ENCODE data around the gene MPZL3. TPM values are rescaled to one million over a fixed set of nuclear protein-coding genes. Genes with fewer than 3 reads are reported as not detected.

The MPZL3 gene
- total and polyA plus RNA-seq, 4 donors = 2.5 to 6.9 (median 3.5) TPM

DNA sequence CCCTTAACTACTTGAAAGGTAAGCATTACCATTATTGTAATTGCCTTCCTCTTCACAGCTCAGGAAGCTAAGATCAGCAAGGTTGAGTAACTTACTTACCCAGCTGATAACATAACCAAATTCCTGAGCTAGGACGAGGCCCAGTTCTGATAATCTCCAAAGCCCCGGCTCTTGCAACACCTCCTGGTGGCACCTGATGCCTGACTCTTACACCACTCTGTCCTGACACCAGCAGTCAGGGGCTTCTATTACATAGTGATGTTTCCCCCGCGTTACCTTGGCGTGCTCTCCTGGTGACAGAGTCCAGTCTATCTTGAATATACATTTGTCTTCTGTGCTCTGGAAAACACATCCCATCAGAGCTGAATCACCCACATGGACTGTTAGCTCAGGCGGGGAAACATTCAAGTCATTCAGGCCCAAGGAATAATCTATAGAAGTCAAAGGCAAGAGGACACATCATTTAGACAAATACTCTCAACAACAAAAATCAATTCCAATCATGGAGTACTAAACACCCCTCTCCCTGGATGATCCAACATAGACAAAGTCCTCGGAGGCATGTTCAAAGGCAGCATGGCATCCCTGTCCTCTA lies 39.9 kb downstream of the MPZL3 start (continued):
- TF ChIP-seq, protein P1, sequence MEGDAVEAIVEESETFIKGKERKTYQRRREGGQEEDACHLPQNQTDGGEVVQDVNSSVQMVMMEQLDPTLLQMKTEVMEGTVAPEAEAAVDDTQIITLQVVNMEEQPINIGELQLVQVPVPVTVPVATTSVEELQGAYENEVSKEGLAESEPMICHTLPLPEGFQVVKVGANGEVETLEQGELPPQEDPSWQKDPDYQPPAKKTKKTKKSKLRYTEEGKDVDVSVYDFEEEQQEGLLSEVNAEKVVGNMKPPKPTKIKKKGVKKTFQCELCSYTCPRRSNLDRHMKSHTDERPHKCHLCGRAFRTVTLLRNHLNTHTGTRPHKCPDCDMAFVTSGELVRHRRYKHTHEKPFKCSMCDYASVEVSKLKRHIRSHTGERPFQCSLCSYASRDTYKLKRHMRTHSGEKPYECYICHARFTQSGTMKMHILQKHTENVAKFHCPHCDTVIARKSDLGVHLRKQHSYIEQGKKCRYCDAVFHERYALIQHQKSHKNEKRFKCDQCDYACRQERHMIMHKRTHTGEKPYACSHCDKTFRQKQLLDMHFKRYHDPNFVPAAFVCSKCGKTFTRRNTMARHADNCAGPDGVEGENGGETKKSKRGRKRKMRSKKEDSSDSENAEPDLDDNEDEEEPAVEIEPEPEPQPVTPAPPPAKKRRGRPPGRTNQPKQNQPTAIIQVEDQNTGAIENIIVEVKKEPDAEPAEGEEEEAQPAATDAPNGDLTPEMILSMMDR (IDR thresholded peaks at IDR 0.05; ENCODE audit: low read depth, low read length, missing input control) = no peak
- TF ChIP-seq ZBTB33 (IDR thresholded peaks at IDR 0.05) (peak; percentile 54), TAF1 (conservative IDR thresholded peaks at IDR 0.05) (no peak)

DNA sequence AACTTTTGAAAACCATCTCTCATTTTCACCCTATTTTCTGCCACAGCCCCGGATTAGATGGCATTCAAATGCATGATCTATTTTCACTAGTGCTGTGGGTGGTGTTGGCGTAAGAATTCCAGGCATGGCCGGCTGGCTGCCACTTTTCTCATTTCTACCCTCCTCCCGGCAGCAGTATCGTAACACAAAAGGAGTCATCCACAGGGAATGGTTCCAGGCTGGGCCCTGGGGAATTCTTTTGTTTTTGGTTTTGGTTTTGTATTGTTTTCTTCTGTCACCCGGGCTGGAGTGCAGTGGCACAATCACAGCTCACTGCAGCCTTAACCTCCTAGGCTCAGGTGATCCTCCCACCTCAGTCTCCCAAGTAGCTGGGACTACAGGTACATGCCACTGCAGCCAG lies 41.2 kb downstream of the MPZL3 start:
- TF ChIP-seq FOXA2 (IDR thresholded peaks at IDR 0.05) (no peak), REST (IDR thresholded peaks at IDR 0.05) (no peak), NR2F2 (IDR thresholded peaks at IDR 0.05) (no peak), ZBTB33 (IDR thresholded peaks at IDR 0.05) (no peak), FOXA1 (IDR thresholded peaks at IDR 0.05) (no peak), GABPA (IDR thresholded peaks at IDR 0.05 in 1 of 2, conservative IDR thresholded peaks at IDR 0.05 in 1 of 2) (no peak), SP1 (IDR thresholded peaks at IDR 0.05) (no peak), RXRA (IDR thresholded peaks at IDR 0.05) (no peak), HNF4G (IDR thresholded peaks at IDR 0.05) (no peak), HNF4A (conservative IDR thresholded peaks at IDR 0.05) (no peak), RAD21 (IDR thresholded peaks at IDR 0.05) (no peak), MAX (IDR thresholded peaks at IDR 0.05) (no peak), TAF1 (conservative IDR thresholded peaks at IDR 0.05) (no peak), YY1 (IDR thresholded peaks at IDR 0.05) (no peak), JUND (IDR thresholded peaks at IDR 0.05) (no peak)
- TF ChIP-seq, protein P1 (IDR thresholded peaks at IDR 0.05; ENCODE audit: low read depth, low read length, missing input control) = no peak
- TF ChIP-seq, protein P2, sequence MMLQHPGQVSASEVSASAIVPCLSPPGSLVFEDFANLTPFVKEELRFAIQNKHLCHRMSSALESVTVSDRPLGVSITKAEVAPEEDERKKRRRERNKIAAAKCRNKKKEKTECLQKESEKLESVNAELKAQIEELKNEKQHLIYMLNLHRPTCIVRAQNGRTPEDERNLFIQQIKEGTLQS (IDR thresholded peaks at IDR 0.05) = no peak
- WGBS = 80% methylated on average over 6 of the region's 6 CpGs
- Histone ChIP-seq H3K4me3 (ENCODE audit: low read depth in 1 of 3, low read length in 3 of 3) (no peak overlapping the region), H3K27ac (ENCODE audit: low read depth in 1 of 2, low read length in 2 of 2) (no peak overlapping the region), H3K9ac (ENCODE audit: low read depth in 1 of 2, low read length in 2 of 2) (no peak overlapping the region), H3K27me3 (ENCODE audit: control insufficient read depth in 4 of 4, insufficient read depth in 4 of 4, low read length in 3 of 4) (no peaks in the 10 kb centered on the region), H3K36me3 (ENCODE audit: control insufficient read depth in 4 of 4, insufficient read depth in 3 of 4, low read depth in 1 of 4, low read length in 3 of 4) (no peaks in the 10 kb centered on the region), H3K9me3 (ENCODE audit: control insufficient read depth in 4 of 4, low read length in 3 of 4) (no peaks in the 10 kb centered on the region), H3K4me1 (ENCODE audit: control insufficient read depth in 4 of 4, insufficient read depth in 4 of 4, low read length in 3 of 4) (peaks cover 9 to 28% (median 19%) of the 10 kb centered on the region in 4 donors)
- no peak for DNase-seq (ENCODE audit: low spot score)

All from liver (tissue), 9 donors.